ENCODE data around the gene ASCC3.

The ASCC3 gene

DNA sequence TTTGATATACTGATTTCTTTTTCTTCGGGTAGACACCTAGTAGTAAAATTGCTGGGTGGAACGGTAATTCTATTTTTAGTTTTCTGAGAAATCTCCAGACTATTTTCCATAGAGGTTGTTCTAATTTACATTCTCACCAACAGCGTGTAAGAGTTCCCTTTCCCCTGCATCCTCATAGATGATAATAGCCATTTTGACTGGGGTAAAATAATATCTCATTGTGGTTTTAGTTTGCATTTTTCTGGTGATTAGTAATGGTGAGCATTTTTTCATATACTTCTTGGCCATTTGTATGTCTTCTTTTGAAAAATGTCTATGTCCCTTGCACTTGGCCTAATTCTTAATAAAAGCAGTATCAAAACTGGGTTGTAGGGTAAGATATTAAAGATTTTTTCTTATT is 267.5 kb downstream of the ASCC3 start:
- DNase-seq (ENCODE audit: low spot score) = no peak

DNA sequence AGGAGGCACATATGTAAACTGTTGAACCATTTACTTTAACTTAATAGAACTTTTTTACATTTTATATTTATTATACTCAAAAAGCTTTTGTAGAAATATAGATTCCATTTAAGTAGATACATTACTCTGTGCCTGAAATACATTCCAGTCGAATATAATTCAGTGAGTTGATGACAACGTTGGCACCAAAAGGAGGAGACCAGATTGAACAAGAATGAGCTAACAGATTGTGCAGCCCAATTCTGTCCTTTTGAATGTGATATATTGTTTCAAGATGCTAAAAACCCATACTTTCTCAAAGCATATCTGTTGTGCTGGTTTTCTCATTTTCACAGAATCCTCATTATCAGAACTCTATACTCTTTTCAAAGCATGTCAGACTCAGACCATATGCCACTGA is 269.0 kb downstream of the ASCC3 start:
- Histone ChIP-seq H3K27ac (ENCODE audit: poor library complexity, severe bottlenecking) (no peak overlapping the region), H3K4me3 (ENCODE audit: severe bottlenecking) (no peak overlapping the region), H3K4me1 (ENCODE audit: insufficient read depth, poor library complexity, severe bottlenecking) (no peaks in the 10 kb centered on the region), H3K9me3 (ENCODE audit: severe bottlenecking) (no peaks in the 10 kb centered on the region), H3K36me3 (ENCODE audit: low read depth) (peaks cover 16% of the 10 kb centered on the region), H3K27me3 (ENCODE audit: insufficient read depth, poor library complexity, severe bottlenecking) (no peaks in the 10 kb centered on the region)
- ATAC-seq (ENCODE audit: low read depth) (no peak), DNase-seq (ENCODE audit: low spot score) (no peak)
- TF ChIP-seq, protein P1, sequence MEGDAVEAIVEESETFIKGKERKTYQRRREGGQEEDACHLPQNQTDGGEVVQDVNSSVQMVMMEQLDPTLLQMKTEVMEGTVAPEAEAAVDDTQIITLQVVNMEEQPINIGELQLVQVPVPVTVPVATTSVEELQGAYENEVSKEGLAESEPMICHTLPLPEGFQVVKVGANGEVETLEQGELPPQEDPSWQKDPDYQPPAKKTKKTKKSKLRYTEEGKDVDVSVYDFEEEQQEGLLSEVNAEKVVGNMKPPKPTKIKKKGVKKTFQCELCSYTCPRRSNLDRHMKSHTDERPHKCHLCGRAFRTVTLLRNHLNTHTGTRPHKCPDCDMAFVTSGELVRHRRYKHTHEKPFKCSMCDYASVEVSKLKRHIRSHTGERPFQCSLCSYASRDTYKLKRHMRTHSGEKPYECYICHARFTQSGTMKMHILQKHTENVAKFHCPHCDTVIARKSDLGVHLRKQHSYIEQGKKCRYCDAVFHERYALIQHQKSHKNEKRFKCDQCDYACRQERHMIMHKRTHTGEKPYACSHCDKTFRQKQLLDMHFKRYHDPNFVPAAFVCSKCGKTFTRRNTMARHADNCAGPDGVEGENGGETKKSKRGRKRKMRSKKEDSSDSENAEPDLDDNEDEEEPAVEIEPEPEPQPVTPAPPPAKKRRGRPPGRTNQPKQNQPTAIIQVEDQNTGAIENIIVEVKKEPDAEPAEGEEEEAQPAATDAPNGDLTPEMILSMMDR (IDR thresholded peaks at IDR 0.05; ENCODE audit: poor library complexity, severe bottlenecking) = no peak

More for the DNA sequence above, 267.5 kb downstream of the ASCC3 start:
- H3K9me3 ChIP-seq (ENCODE audit: severe bottlenecking) = no peaks in the 10 kb centered on the region
- H3K27ac ChIP-seq (ENCODE audit: poor library complexity, severe bottlenecking) = no peak overlapping the region
- TF ChIP-seq, protein P1 (IDR thresholded peaks at IDR 0.05; ENCODE audit: poor library complexity, severe bottlenecking) = no peak
- peaks cover 22% of the 10 kb centered on the region for H3K36me3 ChIP-seq (ENCODE audit: low read depth)
- peaks cover 10% of the 10 kb centered on the region for H3K4me1 ChIP-seq (ENCODE audit: insufficient read depth, poor library complexity, severe bottlenecking)
- H3K4me3 ChIP-seq (ENCODE audit: severe bottlenecking) = no peak overlapping the region
- no peak for ATAC-seq (ENCODE audit: low read depth)
- H3K27me3 ChIP-seq (ENCODE audit: insufficient read depth, poor library complexity, severe bottlenecking) = no peaks in the 10 kb centered on the region

GRCh38 chr6:100599088-100599770 is 281.9 kb downstream of the ASCC3 start:
- ATAC-seq (ENCODE audit: low read depth) = no peak

DNA sequence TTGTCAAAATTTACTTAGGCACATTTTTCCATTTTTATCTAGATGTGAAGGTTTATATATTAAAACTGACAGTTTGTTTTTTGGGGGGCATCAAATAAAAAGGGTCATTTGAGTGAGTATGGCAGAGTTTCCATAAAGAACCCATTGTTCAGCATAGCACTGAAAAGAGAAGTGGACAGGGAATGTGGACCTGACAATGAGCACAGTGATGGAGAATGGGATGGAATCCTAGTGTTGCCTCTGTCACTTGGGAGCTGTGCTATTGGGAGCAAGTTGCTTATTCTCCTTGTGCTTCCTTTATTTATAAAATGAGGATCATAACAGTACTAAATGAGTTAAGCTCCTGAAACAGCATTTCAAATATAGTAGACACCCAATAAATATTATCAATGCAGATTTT is 285.7 kb downstream of the ASCC3 start:
- no peak for ATAC-seq (ENCODE audit: low read depth)
- Histone ChIP-seq H3K27ac (ENCODE audit: poor library complexity, severe bottlenecking) (no peak overlapping the region), H3K27me3 (ENCODE audit: insufficient read depth, poor library complexity, severe bottlenecking) (no peaks in the 10 kb centered on the region), H3K4me1 (ENCODE audit: insufficient read depth, poor library complexity, severe bottlenecking) (no peaks in the 10 kb centered on the region), H3K9me3 (ENCODE audit: severe bottlenecking) (no peaks in the 10 kb centered on the region), H3K4me3 (ENCODE audit: severe bottlenecking) (no peak overlapping the region), H3K36me3 (ENCODE audit: low read depth) (peaks cover 26% of the 10 kb centered on the region; the same call in 1 of the 2 replicates)
- TF ChIP-seq, protein P1 (IDR thresholded peaks at IDR 0.05; ENCODE audit: poor library complexity, severe bottlenecking) = no peak
- no peak for DNase-seq (ENCODE audit: low spot score)

More at GRCh38 chr6:100599088-100599770, 281.9 kb downstream of the ASCC3 start:
- Histone ChIP-seq H3K27ac (ENCODE audit: poor library complexity, severe bottlenecking) (no peak overlapping the region), H3K4me3 (ENCODE audit: severe bottlenecking) (no peak overlapping the region), H3K9me3 (ENCODE audit: severe bottlenecking) (no peaks in the 10 kb centered on the region), H3K36me3 (ENCODE audit: low read depth) (peaks cover 42% of the 10 kb centered on the region; the same call in 1 of the 2 replicates), H3K27me3 (ENCODE audit: insufficient read depth, poor library complexity, severe bottlenecking) (no peaks in the 10 kb centered on the region), H3K4me1 (ENCODE audit: insufficient read depth, poor library complexity, severe bottlenecking) (no peaks in the 10 kb centered on the region)
- TF ChIP-seq, protein P1 (IDR thresholded peaks at IDR 0.05; ENCODE audit: poor library complexity, severe bottlenecking) = no peak
- no peak for DNase-seq (ENCODE audit: low spot score)

DNA sequence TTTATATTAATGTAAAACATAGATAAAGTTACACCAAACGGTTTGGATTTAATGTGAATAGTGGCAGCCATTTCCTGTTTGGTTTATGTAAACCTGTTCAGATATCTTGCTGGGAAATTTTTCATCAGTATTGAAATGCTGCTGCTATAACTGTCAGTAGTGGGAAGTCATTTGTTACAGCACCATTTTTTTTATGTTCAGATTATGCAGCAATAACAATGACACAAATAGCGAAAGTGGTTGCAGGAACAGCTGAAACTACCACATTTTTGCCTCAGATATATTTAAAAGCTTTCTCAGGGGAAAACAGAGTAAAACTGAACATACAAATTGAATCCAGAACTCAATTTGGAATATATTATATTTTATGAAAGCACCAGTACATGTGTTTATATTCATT is 287.6 kb downstream of the ASCC3 start:
- Histone ChIP-seq H3K27me3 (ENCODE audit: insufficient read depth, poor library complexity, severe bottlenecking) (no peaks in the 10 kb centered on the region), H3K9me3 (ENCODE audit: severe bottlenecking) (no peaks in the 10 kb centered on the region), H3K4me1 (ENCODE audit: insufficient read depth, poor library complexity, severe bottlenecking) (no peaks in the 10 kb centered on the region), H3K27ac (ENCODE audit: poor library complexity, severe bottlenecking) (no peak overlapping the region), H3K36me3 (ENCODE audit: low read depth) (peaks cover 37% of the 10 kb centered on the region), H3K4me3 (ENCODE audit: severe bottlenecking) (no peak overlapping the region)
- ATAC-seq (ENCODE audit: low read depth) (no peak), DNase-seq (ENCODE audit: low spot score) (no peak)
- TF ChIP-seq, protein P1 (IDR thresholded peaks at IDR 0.05; ENCODE audit: poor library complexity, severe bottlenecking) = no peak
